Activated gamma-delta T cell treated with Interleukin-2 at 50 U/mL for 16 hours (primary cell): ENCODE measurements around the gene MYMK.

Experiments
- DNase-seq: peaks from one replicate; pipeline ENCODE4 v3.0.0-alpha.2; 2020

The MYMK gene

DNA sequence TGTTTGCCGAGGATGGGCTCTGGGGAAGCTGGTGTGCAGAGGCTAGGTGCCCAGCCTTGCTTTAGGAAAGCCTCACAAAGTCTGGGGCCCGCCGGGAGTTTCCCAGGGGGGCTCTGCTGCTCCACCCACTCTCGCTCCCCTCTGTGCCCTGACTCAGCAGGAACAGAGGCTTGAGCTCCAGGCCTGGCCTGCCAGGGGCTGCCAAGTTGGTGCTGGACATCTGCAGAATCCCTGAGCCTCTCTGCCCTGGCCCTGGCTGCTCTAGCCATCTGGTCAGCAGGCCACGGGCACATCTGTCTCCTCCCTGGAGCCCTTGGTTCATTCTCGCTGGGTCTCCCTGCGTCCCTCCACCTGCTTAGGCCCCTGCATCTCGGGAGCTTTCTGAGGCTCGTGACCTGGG lies 9.1 kb upstream of the MYMK start:
- no peak for DNase-seq

DNA sequence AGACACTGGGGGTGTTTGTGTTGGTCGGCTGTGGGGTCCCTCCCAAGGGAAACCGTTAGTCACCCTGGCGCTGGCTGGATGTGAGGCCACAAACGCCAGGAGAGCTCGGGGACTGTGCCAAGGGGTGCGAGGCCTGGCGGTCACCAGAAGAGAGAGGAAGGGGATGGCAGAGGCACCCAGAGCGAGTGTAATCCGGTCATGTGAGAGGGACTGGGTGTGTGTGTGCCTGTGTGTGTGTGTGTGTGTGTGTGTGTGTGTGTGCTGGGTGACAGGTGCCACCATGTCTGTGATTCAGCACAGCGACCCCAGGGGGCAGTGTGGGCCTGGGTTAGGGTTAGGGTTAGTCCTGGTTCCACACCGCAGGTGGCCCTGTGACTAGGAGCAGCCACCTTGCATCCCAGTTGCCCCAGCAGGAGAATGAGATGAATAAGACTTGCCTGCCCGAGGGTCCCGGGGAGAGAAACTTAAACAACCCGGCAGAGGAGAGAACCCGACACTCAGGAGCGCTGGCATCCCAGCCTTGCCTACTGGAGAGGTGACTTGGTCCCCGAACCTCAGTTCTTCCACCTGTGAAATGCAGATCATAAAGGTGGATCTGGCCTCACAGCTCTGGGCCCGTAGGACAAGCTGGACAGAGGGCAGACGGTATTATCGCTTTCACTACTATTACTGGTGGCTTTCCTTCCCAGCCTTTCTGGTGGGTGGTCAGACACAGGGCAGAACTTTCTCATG lies 8.3 kb upstream of the MYMK start:
- peak; percentile 57 for DNase-seq

DNA sequence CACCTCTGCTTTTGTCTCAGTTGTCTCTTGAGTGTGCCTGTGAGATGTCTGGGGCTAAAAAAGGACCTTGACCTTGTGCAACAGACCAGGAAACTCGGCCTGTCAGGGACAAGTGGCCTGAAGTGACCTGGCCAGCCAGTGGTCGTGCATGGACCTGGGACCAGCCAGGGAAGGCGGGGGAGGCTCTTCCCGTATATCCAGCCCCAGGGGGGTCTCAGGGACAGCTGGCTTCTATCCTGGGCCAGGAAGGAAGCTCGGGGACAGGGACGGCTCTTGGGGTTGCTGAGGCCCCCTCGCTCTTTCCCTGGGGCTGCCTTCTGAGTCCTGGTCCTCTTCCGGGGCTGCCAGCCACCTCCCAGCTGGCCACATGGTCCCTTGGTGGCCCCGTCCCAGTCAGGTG lies 6.5 kb upstream of the MYMK start:
- DNase-seq, result no peak

DNA sequence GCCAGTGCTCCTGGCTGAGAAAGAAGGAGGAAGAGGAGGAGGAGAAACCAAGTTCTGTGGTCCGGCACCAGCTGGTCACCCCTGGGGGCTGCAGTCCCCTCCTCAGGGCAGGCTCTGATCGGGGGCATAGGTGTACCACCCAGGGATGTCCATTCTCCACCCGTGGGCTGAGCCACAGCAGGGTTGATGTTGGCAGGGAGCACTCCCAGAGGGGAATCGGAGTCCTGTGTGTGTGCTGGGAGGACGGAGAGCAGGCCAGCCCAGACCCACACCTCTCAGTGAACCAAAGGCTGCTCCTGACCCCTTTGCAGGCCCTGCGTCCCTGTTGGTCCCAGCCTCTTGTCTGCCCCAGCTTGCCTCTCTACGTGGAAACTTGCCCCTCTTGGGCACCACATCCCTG lies 5.1 kb upstream of the MYMK start:
- DNase-seq, result no peak

DNA sequence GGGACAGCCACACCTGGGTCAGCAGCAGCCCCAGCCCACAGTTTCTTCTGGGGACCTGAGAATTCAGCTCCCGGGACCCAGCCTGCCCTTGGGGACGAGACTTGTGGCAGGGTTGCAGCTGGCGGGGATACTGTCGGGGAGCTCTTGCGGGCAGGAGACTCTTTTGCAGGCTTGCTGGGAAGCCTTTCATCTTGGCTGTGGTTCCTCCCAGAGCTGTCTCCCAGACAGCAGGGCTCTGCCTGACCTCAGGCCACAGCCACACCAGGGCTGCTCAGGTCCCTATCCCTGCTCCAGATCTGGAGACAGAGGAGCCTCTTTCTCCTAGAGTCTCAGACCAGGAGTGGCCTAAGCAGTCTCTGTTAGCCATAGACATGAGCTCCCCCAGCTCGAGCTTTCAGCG lies 4.7 kb upstream of the MYMK start:
- no peak for DNase-seq

DNA sequence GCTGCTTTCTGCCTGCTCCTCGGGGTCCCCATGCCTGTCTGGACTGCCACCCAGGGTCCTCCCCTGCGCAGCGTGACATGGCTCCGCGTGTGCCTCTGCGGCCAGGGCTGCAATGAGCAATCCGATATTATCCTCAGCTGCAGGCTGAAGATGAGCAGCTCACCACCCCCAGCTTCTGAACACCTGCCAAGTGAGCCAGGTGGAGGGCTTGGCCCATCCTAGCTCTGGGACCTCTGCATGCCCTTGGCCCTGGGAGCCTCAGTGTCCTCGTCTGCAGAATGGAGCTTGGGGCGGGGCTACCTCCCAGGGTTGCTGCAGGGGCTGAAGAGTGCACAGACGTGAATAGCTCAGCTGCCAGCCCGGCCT lies 4.1 kb upstream of the MYMK start:
- DNase-seq, result no peak

DNA sequence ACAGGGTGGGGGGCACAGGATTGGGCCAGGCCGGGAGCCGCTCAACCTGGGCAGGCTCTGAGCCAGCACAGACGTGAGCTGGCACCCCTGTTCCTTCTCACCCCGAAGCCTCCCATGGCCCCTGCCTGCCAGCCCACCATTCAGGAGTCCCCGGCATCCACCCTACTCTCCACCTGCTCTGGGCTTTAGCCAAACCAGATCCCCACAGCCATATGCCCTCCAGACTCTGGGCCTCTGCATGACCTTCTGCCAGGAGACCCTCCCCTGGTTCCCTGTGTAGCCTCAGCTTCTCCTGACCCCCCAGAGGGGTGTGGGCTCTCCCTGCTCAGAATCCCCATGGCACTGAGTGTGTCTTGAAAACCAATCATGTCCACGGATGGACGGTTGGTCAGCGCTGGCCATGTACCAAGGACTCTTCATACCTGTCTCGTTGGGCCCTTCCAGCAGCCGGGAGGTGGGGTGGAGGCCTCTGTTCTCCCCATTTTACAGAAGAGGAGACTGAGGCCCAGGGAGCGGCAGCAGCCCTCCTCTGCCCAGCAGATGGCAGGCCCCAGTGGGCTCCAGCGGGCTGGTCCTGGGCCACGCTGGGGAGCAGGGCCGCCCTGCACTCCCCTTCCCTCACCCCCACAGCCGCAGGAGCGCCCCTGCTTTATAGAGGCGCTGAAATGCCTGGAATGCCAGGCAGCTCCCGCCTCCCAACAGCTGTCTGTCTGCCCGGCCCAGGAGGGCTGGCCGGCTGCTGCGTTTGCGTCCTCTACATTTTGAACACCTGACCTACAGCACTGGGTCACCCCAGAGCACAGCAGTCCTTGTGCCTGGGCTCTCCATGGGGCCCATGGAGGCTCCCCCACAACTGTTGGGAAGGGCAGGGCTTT lies 3.5 kb upstream of the MYMK start:
- no peak for DNase-seq

DNA sequence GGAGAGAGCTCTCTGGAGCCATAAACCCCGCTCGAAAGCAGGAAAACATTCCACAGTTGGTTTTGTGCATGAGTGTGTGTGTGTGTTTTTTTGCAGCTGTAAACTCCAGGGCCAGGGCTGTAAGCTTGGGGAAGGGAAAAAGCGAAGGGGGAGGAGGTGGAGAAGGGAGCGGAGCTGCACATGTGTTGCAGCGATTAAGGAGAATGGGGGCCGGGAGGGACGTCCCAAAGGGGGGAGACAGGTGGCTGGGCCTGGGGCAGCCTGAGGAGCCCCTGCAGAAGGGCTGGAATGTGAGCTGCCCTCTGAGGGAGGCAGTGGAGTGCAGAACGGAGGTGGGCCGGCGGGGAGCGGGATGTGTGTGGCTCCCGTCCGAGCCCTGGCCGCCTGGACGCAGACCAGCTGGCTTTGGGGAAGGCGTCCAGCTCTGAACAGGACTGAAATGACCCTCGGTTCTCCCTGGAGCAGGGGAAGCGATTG lies 2.7 kb upstream of the MYMK start:
- no peak for DNase-seq

DNA sequence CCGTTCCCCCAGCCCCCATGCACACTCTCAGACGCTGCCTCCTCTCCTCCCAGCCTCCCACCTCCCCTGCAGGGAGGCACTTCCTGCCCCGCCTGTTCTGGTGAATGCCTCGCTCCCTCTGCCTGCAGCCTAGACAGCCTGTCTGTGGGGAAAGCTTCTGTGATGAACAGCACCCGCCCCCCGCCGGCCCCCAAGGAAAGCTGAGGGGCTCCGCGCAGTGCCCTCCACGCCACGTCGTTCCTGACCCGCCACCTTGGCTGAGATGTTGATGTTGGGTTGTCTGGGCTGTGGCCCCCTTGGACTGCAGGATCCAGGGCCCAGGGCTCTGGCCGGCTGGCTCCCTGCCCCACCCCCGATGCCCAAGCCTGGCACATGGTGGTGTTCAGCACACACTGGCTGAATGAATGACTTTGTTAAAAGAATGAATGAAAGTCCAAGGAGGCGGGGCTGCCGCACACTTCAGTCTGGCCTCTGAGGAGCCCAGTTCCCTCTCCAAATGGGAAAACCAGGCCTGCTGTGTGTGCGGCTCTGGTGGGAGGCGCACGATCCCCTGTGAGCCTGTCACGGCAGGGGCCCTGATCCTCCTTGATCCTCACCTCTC lies 2.1 kb upstream of the MYMK start:
- no peak for DNase-seq

DNA sequence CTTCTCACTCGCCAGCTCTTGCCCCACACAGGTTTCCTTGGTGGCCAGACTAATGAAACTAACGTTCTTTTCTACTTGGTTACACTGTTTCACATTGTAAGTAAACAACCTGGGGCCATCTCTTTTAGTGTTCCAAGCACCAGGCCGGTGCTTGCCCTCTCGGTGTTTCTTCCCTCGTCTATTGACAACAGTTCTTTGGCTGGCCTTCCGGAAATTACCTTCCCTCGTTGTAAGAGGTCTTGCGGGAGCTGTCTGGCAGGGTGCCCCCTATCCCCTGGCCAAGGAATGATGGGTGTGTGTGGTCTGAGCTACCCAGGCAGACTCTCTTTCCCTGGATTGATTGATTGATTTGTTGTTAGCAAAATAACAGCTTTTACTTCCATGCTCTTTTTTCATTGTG lies 918 bp upstream of the MYMK start:
- no peak for DNase-seq

DNA sequence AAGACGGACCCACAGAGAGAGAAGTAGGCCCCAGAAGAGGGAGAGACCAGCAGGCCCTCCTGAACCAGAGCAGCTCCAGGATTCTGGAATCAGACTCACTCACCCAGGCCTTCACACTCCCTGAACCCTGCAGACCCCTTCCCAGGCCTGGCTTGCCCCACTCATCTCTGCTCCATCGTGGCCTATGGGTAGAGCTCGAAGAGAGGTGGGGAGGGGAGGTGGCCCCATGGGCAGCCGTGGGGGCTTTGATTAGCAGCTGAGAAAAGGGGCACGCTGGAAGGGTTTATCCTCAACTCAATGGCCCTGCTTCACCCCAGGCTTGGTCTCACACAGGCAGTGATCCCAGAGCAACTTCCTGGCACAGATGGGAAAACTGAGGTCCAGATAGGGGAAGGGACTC lies 613 bp downstream of the MYMK start:
- DNase-seq, result no peak

DNA sequence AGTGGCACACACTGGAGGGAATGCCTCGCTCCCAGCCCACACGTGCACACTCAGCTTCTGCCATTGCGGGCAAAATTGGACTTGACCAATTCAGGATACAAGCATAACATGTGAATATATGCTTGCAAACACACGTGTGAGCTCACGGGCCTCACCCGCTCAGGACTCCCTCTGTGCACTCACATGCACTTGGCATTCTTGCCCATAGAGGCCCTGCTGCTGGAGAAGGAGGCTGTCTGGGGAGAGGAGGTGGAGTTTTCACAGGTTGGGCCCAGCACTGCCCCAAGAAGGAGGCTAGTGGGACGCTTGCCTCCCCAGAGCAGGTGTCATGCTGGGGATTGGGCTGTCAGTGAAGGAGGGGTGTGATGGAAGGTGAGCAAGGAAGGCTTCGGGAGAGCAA lies 1.7 kb downstream of the MYMK start:
- no peak for DNase-seq

DNA sequence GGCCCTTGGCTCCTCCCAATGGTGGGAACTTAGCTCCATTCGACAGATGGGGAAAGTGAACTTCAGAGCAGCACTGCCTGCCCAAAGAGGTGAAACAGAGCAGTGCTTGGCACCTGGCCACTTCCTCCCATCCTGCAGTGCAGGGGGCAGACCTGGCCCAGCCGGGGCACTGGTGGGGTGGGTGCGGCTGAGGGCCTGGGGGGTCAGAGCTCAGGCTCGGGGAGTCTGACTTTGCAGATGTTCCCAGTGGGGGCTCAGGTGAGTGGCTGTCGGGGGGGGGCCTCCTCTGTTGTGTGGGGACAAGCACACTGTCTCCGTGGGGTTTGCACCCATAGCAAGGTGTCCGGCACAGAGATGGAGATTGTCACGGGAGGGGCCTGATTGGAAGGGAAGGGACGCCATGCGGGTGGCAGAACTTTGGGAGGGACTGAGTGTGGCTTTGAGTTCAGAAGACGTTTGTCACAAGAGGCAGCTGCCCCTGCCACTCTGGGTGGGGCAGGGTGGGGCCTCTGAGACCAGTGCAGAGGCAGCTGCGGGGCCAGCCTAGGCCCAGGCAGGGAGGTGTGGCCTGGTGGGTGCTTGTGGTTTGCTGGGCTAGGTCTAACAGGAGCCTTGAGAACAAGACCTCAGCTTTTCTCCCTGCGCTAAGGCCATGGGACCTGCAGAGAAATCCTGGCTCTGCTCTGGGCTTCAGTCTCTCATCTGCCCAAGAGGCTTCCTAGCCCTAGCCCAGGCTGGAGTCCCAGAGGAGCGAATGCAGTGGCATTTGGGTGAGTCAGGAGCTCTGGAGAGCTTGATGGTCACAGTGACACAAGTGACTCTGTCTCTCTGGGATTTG lies 2.5 kb downstream of the MYMK start:
- DNase-seq, result no peak

DNA sequence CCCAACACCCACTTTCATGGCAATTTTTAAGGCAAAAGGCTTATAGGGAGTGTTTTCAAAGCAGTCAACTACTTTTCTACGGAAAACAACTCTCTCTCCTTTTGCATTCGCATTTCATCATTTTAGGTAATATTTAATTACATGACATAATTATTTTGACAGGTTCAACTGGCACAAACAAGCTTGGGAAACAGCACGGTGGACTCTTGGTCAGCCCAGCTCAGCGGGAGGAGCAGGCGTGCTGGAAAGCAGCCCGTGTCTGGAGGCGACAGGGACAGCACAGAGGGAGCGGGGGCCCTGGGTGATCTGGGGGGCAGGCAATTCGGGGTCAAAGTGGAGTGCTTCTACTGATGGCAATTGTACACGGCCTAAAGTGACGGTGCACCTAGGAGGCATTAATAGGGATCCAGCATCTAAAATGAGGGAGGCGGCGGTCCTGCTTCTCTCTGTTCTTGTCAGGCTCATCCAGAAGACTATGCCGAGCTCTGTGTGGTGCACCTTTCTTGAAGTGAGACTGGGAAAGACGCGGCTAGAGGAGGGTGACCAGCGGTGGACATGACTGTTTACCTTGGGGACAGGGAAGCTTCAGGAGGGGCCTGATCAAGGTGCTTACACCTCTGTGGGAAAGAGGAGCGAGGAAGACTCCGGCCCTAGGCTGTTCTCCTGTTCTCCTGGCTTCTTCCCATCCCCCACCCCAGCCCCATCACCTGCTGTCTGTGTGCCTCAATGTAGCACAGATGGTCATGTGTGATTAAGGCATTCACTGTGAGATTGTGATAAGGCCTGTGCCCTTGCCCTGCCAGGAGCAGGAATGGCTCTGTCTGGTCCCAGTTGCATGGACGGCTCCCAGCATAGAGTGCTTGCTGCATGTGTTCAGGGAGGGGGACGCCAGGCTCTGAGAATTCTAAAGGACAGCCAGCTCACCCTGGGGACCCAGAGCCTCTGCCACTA lies 3.4 kb downstream of the MYMK start:
- no peak for DNase-seq

DNA sequence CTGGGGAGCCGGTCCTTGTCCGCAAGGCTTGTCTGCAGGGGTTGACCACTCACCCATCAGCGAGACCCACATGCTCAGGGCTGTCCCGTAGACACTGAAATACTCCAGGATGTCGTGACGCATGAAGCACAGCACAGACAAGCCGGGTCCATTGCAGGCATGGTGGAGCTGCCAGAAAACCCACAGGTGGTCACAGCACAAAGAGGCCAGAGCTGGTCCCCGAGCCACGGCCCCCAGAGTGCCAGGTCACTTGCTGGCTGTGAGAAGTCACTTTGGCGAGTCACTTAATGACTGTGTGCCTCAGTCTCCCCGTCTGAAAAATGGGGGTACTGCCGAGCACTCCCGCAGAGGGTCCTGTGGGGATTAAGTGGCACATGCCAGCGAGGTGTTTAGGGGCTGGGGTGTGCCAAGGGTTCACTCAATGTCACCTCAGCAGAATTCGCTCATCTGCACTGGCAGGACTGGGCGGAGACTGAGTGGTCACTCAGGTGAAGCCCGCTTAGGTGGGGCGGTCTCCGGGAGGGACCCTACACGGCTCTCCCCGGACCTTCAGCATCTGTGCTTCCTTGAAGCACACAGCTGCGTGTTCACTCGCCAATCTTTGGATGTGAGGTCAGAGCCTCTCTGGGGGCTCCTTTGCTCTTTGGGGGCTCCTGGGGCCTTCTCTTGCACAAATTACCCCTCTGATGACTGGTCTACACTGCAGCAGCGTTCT lies 4.5 kb downstream of the MYMK start:
- DNase-seq, result no peak

DNA sequence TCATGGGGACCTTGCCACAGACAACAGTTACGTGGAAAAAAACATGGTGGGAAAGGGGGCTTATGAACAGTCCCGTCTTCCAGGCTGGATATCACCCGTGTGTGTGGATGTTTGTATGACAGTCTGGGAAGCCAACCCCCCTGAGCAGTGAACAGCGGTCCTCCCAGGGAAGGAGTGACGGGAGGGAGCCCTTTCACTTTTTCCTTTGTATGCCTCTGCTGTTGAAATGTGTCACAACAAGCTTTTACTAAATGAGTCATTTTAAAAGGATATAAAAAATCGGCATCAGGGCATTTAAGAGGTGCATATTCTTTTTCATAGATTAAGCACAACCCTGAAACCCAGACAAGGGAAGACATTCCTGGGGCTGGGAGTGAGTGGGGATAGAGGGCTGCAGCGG lies 5.1 kb downstream of the MYMK start:
- DNase-seq, result no peak

DNA sequence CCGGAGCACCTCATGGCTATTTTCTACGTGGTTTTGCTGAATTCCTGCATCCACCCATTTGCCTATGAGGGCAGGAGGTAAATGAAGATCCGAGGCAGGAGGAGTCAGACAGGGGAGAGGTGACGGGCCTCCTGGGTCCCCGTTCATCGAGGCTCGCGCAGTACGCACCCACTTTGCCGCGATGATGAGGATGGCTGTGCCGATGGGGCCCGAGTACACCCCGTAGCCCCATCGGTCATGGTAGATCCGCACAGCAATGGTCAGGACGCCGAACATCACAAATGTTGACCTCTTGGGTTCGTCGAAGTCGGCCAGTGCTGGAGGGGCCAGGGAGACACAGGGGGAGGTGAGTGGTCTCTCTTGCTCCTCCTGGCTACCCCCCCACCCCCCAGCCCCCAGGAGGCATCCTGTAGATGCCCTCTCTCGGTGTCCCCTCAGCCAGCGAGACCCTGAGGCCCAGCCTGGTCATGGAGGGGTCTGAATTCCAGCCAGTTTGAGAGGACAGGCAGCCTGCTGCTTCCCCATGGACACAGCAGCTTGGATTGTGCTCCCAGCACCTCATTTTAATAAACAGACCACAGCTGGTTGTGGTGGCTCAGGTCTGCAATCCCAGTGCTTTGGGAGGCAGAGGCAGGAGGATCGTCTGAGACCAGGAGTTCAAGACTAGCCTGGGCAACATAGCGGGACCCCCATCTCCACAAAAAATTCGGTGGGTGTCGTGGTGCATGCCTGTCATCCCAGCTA lies 5.9 kb downstream of the MYMK start:
- DNase-seq, result no peak

DNA sequence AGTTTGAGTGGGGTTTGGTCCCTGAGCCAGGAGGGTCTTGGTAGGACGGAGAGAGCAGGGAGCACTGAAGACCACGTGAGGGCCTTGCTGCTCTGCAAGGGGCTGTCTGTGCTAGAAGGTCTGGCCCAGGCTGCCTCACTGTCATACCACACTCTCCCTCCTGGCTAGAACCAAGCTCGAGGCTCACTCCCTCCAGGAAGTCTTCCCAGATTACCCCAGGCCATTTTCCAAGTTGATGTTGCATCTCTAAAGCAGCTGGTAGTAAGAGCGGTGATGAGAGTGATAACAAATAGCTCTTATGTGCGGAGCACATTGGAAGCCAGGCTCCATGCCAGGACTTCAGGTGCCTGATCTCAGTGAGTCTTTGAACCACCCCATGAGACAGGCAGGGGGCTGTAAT lies 6.6 kb downstream of the MYMK start:
- DNase-seq, result no peak

DNA sequence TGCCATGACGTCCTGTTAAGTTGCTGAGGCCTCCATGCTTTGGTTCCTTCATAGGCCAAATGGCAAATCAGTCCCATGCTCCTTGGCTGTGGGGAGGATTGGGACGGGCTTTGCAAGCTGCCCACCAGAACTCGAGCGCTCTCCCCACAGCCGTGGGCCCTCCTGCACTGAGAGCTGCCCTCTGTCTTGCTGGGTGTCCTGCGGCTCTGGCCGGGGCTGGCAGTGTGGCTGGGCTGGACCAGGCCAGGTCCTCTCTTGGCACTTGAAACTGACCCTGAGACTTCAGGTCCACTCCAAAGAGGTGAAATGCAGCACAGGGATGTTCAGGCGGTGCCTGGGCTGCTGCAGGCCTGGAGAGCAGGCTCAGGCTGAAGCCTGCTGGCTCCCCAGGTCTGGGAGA lies 7.0 kb downstream of the MYMK start:
- no peak for DNase-seq

DNA sequence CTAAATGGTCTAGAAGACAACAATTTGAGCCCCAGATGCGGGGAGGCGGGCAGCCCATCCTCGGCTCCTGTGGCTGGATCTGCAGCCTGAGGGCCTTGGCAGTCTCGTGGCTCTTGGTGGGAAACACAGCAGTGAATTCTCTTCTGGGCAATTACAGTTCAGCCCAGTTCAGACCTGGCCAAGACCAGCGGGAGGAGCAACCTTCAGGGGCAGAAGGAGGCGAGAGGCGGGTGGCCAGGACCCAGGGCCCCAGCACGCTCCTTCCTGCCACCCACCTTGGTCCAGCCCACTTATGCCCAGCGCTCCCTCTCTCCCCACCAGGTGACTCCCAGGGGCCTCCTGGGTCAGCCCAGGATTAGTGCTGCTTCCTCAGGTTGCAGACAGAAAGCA lies 7.8 kb downstream of the MYMK start:
- DNase-seq, result no peak
